ENCODE data around the gene CCDC85A.

CCDC85A gene

DNA sequence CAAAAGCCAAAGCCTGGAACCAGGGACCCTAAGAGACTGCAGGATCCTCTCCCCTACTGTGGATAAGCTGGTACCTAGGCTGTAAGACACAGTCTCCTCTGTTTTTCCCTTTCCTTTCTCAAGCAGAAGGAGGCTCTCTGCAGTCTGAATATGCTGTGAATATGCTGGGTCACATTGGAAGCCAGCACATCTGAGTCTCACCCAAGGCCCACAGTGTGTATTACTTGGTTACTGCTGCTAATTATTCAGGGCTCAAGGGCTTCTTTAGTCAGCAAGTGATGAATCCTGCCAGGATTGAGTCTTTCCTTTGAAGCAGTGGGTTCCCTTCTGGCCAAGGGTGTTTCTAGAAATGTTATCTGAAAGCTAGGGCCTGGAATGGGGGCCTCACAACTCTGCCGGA, 60.7 kb downstream of the CCDC85A start:
- DNase-seq: no peak

DNA sequence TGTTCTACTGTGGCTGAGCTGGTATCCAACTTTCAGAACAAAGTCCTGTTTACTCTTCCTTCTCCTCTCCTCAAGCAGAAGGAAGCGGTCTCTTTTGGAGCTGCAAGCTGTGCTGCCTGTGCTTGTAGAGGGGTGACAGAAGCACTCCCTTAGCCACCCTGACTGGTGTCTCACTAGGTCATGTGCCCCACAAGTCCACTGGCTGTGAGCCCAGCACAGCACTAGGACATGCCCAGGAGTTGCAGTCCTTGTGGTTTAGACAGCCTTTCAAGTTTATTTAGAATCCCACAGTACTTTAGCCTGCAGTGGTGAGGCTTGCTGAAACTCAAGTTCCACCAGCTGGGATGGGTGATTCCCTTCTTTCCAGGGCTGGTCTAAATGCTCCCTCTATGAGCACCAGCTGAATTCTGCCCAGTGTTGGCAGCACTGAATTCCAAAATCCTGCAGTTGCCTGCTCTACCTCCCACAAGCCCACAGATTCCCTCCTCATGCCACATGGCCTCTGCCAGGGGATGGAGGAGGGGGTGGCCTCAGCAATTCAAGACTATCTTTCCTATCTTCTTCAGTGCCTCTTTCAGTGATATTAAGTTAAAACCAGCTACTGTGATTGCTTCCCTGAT, 61.2 kb downstream of the CCDC85A start:
- DNase-seq: no peak

DNA sequence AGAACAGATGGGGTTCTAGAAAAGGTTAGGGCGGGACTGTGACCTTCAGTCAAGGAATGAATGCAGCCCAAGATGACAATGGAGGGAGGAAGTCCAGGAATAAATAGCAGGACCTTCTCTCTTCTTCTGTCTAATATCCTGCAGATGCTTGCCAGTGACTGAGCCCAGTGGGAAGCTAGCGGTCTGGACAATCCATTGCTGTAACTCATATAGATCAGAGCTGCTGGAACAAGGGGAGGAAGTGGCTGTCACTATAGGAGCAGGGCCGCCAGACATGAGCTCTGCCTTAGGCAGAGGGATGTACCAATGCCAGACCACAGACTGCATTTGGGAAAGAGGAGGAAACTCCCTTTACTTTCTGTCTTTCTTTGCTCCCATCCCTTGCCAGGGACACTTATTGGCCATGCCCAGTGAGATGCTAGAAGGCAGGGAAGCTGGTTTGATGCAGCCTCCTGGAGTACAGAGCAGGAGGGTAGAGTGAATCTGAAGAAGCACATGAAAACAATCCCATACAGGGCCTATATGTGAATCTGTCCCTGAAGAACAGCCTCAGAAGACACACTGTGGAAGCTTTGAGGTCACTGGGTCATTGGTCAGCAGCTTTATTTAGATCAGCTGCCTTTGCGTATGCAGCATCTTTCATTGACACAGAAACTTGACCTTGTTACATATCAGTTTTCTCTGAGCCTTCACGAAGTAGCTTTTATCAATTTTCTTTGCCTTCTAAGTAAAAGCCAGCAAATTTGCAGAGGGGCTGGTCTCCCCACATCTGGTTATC, 65.4 kb downstream of the CCDC85A start:
- no peak for DNase-seq

DNA sequence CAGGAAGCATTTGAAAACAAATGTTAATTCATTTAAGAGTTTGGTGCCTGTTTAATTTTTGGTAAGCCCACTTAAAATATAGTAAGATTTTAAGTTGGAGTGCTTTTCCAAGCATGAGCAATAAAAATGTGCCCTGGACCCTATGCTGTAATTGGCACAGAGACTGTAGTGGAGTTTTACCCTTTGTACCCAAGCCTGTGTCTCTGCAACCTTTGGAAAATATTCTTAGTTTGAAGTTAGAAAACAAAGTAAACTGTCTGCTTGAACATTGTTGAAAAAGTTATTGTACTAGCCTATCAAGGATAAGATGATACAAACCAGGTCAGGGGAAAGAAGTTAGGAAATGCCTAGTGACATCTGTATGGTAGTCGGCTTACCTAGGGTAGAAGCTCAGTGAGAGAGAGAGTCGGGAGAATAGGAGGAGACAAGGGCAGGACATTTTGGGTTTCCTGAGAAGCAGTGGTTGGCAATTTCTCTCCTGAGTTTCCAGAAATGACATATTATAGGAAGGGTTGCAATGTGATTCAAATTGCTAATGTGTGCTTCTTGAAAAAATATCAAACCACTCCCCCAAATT, 66.5 kb downstream of the CCDC85A start:
- DNase-seq: no peak

DNA sequence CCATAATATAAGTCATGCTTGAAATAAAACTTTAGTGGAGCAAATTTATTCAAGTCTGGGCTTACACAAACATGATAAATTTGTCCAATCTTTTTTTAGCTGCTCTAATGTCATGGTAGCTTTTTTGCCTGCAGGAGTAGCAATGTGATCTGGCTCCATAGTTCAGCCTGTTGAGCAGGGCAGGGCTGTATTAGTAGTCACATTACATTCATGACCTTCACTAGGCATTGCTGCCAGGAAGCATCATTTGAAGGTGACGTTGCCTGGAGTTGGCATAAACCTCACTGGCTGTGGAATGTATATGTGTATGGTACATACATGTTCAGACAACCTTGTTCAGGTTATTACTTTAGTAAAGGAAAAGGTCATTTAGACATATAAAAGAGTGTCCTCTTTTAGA, 76.6 kb downstream of the CCDC85A start:
- no peak for DNase-seq

DNA sequence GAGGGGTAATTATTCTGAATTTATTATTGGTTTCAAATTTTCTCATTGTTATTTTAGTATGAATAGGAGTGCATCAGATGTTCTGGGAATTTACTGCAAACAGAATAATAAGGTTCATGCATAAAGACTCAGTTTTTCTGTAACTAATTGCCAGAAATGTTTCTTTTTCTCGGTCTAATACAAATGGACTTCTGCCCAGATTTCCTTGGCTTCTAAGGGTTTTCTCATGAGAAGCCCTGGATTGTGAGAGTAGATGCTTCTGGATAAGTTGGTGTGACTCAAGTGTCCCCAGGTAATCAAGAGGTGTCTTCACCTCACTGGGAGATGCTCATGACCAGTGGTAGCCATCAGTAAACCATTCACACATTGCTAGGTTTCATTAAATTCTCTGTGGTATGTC, 78.5 kb downstream of the CCDC85A start:
- DNase-seq: no peak

DNA sequence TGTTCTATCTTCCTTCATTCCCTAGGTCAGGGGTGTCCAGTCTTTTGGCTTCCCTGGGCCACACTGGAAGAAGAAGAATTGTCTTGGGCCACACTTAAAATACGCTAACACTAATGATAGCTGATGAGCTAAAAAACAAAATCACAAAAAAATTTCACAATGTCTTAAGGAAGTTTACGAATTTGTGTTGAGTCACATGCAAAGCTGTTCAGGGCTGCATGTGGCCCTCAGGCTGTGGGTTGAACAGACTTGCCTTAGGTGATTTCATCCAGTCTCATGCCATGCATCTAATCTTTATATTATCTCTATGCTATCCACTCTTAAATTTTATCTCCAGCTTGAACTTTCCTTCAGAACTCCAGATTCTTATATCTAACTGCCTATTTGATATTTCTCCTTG, 80.1 kb downstream of the CCDC85A start:
- DNase-seq: no peak

DNA sequence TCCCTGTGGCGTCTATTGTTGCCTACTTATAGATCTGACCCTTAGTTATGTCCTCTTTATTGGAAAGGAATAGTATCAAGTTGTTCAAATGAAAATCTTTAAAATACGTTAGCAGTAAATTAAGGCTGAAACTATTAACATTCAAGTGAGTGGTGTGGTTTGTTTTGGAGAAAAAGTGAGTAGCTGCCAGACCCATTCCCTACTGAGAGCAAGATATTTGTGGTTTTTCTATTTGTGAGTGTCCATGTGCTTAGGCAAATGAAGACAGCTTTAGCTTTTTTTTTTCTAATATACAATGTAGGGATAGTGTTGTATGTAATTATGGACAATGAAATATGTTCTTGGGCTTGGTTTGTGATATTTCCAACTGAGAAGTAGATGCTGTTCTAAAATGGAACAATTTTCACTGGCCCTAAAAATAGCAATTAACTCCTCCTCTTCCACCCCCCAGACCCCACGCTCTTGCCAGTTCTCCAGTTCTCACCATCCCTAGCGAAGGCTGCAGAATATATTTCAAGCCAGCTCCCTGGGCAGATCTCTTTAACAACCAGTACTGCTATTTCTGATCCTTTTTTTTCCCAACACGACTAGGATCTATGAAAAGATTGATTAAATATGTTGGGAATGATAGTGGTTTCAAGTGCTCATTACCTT, 83.1 kb downstream of the CCDC85A start:
- no peak for DNase-seq

DNA sequence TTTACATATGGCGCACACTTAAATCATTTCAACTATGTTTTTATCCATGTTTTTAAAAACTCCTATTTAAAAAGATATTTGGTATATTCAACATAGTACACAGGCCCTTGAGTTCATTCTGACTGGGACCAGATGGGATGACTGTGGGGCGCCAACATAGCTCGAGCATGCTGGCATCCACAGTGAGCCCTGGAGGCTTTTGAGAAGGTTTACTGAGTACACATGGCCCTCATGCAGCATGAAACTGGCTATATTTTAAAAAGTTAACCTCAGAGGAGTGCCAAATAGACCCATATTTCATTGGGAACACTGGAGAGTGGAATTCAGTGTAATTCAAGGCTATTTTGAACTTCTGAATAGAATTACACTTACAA, 83.6 kb downstream of the CCDC85A start:
- no peak for DNase-seq

DNA sequence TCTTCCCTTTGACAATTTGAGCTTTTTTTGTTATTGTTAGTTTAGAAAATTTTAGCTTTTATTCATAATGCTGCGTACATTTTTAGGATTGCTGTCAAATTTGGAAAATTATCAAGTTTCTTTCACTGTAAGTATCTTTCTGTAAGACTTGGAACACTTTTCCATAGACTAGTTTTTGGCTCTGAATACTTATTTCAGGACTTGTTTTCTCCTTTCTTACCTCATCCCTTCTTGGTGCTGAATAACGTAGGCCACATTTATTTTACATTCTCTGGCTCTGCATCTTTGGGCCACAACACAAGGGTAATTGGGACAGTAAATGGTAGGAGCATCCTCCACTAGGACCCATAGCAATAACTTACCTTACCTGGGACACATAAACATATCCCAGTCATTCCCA, 85.1 kb downstream of the CCDC85A start:
- DNase-seq: no peak

DNA sequence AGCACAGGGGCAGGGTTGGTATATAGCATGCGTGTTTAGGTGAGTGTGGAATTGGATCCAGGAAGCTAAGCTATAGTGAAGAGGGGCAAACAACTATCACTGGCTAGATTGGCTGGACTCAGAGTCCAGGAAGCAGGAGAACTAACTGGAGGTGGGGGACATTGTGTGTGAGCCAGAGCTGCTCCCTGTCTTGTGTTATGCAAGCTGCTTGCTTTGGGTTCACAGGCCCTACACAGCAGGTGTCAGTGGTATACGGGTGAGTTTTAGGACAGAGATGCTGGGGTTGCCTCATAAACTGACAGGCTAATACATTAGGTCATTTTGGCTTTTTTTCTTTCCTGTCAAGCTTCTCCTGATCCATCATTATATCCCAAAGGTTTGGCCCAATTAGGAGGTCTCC, 87.5 kb downstream of the CCDC85A start:
- DNase-seq: no peak

DNA sequence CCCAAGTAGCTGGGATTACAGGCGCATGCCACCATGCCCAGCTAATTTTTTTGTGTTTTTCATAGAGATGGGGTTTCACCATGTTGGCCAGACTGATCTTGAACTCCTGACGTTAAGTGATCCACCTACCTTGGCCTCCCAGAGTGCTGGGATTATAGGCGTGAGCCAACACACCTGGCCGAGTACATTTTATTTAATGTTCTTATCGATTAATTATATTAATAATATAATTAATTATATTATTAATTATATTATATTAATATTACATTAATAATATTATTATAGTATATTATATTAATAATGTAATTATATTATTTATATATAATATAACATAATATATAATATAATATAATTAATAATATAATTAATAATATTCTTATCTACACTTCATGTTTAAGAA, 101.4 kb downstream of the CCDC85A start:
- DNase-seq: no peak

DNA sequence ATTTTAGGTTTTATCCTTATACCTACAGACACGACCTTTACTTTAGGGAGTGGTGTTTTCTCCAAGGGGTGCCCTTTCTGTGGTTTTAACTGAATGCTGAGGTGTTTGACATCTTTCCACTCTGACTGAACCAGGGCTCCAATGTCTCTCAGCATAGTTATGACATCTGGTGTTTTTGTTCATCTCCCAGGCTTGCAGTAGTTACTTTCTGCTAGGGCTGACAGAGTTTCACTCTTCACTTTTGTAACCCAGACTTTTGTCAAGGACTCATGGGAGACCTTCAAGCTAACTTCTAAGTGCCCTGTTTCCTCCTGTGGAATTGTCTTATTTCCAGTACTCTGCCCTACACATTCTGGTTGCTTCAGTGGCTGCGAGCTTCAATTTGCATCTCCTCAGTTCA, 103.1 kb downstream of the CCDC85A start:
- DNase-seq: no peak

DNA sequence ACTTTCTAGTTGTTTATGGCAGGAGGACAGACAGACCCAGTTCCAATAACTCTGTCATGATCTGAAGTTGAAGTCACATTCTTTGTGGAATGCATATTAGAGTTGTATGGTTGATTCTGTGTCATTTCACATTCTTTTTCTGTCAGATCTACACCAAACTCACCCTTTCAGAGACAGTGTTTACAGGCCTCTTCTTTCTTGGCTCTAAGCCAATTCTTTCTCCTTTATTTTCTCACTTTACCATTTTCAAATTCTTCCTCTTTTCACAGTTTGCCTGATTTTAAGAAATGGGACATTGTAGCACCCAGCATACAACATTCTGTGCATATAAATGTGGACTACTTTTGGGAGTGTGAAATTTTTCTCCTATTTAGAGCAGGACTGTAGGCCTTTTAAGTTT, 103.7 kb downstream of the CCDC85A start:
- DNase-seq: no peak

DNA sequence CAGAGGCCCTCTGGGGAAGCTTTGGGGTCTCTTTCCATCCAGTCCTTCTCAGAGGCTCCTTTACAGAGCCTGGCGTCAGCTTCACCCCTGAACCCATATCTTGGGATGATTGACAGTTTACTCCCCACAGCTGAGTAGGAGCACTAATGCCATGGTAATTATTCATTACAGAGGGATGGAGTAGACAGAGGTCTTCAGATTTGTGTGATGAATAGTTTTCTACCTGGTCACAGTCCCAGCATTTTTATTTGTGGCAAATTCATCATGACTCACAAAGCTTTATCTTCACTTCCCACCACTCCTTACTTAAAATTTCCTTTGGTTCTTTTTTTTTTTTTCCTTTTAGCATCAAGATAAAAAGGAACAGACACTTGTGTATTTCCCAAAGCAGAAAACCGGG, 104.2 kb downstream of the CCDC85A start:
- DNase-seq: no peak

DNA sequence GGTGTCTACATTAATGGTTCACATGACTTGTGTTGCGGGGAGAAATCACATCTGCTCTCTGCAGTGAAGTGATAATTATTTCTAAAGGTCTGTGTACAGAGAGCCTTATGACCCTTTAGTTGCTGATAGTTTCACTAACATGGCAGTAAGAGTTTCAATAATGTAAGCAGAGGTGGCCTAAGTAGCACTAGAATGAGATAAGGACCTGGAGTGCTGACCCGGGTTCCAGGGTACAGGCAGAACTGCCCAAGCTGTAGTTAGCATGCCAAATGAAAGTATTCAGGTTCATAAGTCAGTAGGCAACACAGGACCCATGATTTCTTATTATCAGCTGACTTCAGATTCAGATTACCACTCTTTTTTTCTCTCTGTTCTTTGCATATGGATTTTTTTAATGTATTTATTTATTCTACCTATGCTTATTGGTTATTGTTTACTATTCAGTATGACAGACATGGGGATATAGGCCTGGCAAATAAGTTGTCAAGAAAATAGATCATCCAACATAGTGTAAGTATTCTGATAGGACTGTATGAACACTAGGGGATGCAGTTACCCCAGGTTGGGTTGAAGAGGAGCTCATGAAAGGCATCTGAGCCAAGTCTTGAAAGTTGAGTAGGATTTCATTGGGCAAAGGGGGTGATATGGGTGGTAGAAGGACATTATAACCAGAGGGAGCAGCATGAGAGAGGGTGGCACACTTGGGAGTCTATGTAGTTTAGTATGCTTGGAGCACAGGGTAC, 105.2 kb downstream of the CCDC85A start:
- no peak for DNase-seq

DNA sequence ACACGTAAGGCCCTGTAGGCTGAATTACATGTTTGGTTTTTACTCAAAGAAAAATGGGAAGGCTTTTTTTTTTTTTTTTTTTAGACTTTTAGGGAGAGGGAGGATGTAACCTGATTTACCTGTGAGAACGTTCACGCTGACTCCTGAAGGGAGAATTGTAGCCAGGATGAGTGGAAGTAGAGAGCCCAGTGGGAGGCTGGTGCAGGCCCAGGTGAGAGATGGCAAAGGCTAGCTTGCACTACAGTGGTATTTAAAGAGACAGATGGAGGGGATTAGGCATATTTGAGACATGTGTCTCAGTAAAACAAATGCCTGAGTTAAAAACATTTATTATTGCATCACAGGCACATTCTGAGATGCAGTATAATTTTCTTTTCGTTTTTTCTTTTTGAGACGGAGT, 107.9 kb downstream of the CCDC85A start:
- no peak for DNase-seq

DNA sequence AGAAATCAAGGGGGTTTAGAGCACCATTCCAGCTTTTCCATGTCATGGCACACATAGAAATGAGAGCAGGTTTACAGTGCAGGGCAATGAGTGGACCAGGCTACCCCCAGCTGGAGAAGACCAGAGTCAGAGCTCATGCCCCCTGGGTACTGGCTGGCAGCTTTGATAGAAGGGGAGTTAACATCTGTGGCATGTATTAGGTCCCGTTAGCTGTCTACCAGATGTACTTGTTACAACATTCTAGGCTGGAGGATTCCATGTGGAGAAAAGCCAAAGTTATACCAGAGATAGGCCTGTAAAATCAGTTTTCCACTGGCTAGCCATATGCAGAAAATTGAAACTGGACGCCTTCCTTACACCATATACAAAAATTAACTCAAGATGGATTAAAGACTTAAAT, 109.2 kb downstream of the CCDC85A start:
- no peak for DNase-seq

DNA sequence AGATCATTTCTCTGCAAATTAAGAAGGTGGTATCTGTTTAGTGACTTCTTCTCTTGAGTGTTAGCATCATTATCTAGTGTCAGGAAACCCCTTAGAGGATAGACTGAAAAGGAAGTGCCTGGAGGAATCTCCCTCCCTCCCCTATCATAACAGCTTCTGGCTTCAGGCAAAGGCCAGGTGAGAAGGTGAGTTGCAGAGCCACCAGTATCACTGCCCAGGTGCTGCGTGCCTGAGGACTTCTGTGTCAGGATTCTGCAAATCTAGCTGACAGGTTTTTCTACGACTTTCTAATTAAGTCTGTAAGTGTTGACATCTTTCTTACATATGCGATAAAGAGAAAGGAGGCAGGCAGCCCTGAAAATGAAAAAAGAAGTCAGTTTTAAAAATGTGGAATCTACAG, 111.9 kb downstream of the CCDC85A start:
- no peak for DNase-seq

DNA sequence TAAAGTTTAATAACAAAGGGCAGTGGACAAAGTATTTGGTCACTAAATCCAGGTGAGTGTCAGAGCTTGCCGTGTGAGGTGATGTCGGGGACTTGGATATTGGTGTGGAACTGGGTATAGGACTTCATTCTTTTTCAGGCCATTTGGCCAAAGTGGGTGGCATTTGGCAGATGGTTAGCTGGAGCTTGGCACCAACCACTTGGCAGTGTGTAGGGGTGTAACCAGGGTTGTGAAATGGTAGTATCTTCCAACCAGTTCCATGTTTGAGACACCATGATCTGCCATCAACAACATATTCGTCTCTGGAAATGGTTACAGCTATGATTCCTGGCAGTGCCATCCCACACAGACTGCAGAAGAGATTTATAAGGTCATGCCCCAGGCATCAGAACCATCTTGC, 113.9 kb downstream of the CCDC85A start:
- no peak for DNase-seq

DNA sequence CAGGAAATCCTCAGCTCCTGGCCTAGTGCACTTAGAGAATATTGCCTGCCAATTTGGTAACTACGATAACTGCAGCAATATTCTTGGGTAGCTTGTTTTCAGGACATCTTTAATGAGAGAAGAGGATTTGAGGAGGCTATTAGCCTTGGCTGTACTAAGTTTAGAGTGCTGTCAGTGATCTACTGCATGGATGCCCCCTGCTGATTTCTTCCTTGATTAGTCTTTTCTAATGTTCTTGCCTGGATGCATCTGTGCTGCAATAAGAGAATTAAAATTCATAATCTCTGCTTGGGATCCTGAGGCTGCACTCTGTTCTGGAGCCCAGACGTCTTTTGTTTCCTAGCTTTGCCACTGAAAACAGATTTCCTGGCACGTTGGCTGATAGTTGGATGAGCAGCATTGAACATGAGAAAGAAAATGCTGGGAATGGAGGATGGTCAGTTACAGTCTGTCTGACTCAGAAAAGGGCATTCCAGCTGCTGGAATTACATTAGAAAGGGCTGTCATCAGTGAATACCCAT, 115.4 kb downstream of the CCDC85A start:
- no peak for DNase-seq

DNA sequence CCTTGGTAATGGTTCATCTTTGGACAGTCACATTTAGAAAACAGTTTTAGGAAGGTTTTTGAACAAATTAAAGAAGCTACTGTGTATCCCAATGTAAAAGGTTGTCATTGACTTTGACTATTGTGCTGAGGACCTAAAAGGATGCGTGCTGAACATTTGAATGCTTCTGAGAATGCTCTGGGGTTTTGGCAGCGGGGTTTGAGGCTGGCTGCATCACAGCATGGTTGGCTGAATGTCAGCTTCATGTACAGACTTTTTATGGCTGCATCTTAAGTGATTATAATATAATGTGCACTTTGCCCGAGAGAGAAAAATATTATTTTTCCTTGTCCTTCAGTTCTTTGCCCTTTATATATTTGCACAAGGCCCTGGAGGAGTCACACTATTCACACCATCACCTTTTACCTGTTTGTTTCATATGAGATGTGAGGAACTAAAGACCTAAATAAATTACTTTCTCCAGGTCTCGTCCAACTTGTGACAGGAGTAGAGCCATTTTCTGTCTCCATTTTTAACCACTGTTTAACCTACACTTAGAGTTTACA, 125.9 kb downstream of the CCDC85A start:
- DNase-seq: no peak

DNA sequence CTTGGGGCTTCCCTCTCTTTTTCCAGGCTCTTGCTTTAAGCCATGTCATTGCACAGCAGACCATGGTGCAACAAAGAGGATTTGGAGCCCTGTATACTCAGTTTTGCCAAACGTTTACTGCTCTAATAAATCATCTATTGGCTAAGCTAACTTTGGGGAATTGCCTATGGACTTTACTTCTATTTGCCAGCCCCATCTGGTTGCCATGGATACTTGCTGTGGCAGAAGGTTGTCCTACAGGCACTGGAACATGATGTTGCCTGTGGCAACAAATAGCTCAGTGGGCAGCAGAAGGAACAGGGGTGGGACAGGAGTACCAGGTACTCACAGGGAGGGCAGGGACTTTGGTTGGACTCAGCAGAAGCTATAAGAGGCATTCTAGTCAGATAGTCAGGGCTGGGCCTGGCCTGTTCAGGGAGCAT, 129.7 kb downstream of the CCDC85A start:
- DNase-seq: no peak

Data from stimulated activated naive CD4-positive, alpha-beta T cell (primary cell).